GM18520 (cell line): ENCODE measurements around the gene ATP9B.
"Not testable (repeated sequence)": the region's sequence is repeated elsewhere in the genome, so short reads cannot be mapped to it uniquely, and the experiment has no call there.

ENCODE experiments used
- ATAC-seq: cut with Tn5 transposase; IDR thresholded peaks from one replicate; pipeline ENCODE4 v1.9.1; 2021; ENCODE audit not compliant: unreplicated experiment

The ATP9B gene

GRCh38 chr18:79071503-79072210, 2.5 kb downstream of the ATP9B start:
- no peak for ATAC-seq

- ATAC-seq = not testable (repeated sequence)
Measured at GRCh38 chr18:79072655-79073054, 3.5 kb downstream of the ATP9B start.

GRCh38 chr18:79077181-79077580, 8.0 kb downstream of the ATP9B start:
- ATAC-seq = no peak

- not testable (repeated sequence) for ATAC-seq
Measured at GRCh38 chr18:79078791-79079190, 9.6 kb downstream of the ATP9B start.

GRCh38 chr18:79092874-79093273, 23.7 kb downstream of the ATP9B start:
- ATAC-seq = no peak

- no peak for ATAC-seq
Measured at GRCh38 chr18:79093986-79094385, 24.8 kb downstream of the ATP9B start.

GRCh38 chr18:79095216-79095615, 26.0 kb downstream of the ATP9B start:
- ATAC-seq = no peak

GRCh38 chr18:79100944-79101343, 31.8 kb downstream of the ATP9B start:
- no peak for ATAC-seq

- no peak for ATAC-seq
Measured at GRCh38 chr18:79102886-79103285, 33.7 kb downstream of the ATP9B start.

- ATAC-seq = no peak
Measured at GRCh38 chr18:79104137-79104536, 34.9 kb downstream of the ATP9B start.

- ATAC-seq = no peak
Measured at GRCh38 chr18:79105455-79105854, 36.3 kb downstream of the ATP9B start.

- ATAC-seq = no peak
Measured at GRCh38 chr18:79106084-79106483, 36.9 kb downstream of the ATP9B start.

GRCh38 chr18:79107886-79108285, 38.7 kb downstream of the ATP9B start:
- ATAC-seq = no peak

GRCh38 chr18:79108549-79109215, 39.5 kb downstream of the ATP9B start:
- no peak for ATAC-seq

- ATAC-seq = no peak
Measured at GRCh38 chr18:79111483-79111882, 42.3 kb downstream of the ATP9B start.

- ATAC-seq = no peak
Measured at GRCh38 chr18:79117385-79117784, 48.2 kb downstream of the ATP9B start.

GRCh38 chr18:79117788-79118187, 48.6 kb downstream of the ATP9B start:
- no peak for ATAC-seq

- no peak for ATAC-seq
Measured at GRCh38 chr18:79118797-79119196, 49.6 kb downstream of the ATP9B start.

GRCh38 chr18:79121746-79122474, 52.7 kb downstream of the ATP9B start:
- no peak for ATAC-seq

- ATAC-seq = no peak
Measured at GRCh38 chr18:79123948-79124347, 54.8 kb downstream of the ATP9B start.

GRCh38 chr18:79129120-79129519, 59.9 kb downstream of the ATP9B start:
- ATAC-seq = no peak

- no peak for ATAC-seq
Measured at GRCh38 chr18:79133724-79134123, 64.5 kb downstream of the ATP9B start.
